Measurements from ENCODE around the gene SLC10A7. TPM values are rescaled to one million over a fixed set of nuclear protein-coding genes. Genes with fewer than 3 reads are reported as not detected.

The SLC10A7 gene
- total and polyA plus RNA-seq, 2 of the 4 experiments (the other 2 are of a cell fraction): 5.2 to 8.4 TPM

DNA sequence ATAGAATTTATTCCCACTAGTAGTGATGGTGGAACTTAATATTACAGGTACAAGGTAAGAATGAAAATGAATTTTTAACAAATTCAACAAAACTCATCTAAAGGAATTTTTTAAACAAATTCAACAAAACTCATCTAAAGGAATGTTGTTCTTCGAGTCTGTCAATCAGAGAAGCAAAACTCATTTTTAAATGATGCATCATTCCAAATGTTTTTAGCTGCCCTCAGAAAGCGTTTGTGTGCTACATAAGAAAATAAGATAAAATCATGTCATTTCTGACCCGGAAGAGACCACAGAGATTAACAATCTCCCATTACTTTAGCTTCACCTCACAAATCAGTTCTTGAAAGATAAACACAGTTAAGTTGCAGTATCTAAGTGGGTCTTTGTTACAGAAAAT, 178.0 kb downstream of the SLC10A7 start:
- H2BK120ac ChIP-seq (ENCODE audit: low read depth, low read length): no peak overlapping the region
- DNase-seq: no peak
- ChIA-PET POLR2A (ENCODE audit: unreplicated experiment) (no interaction called here), CTCF (no interaction called here)
- no peaks in the 10 kb centered on the region for H3K9me3 ChIP-seq (ENCODE audit: control insufficient read depth, insufficient read depth, low read length)
- no peak overlapping the region for H3K23ac ChIP-seq (ENCODE audit: low read depth, low read length)
- H3K4me2 ChIP-seq (ENCODE audit: low read depth, low read length): no peak overlapping the region
- intact Hi-C loops (cut with micrococcal nuclease) (loop anchor here (1.0 to 5.0 kb wide), 4 partner anchors 178 to 753 kb away; partner anchors contain the start of gene SLC10A7), in situ Hi-C loops (cut with MboI; ENCODE audit: low sequenced_read_pairs) (loop anchor here (25.0 kb wide), 1 partner anchor 1244 kb away; no protein-coding TSS in a partner anchor), dilution Hi-C loops (cut with HindIII; ENCODE audit: low sequenced_read_pairs, unreplicated experiment) (no loop called here)
- no peak overlapping the region for H2AK9ac ChIP-seq (replicated peaks; ENCODE audit: low read depth, low read length, poor library complexity)
- H3K9ac ChIP-seq (ENCODE audit: low read depth, low read length): no peak overlapping the region
- no peak overlapping the region for H3K27ac ChIP-seq (ENCODE audit: insufficient read depth, low read length)
- H3K4me3 ChIP-seq (ENCODE audit: insufficient read depth, low read depth, low read length): no peak overlapping the region
- no peak overlapping the region for H4K91ac ChIP-seq (ENCODE audit: insufficient read depth, low read depth, low read length)
- no TSS peak for BruUV-seq (replicated peaks)
- no peaks in the 10 kb centered on the region for H4K20me1 ChIP-seq (ENCODE audit: insufficient read depth, low read length)
- H3K79me1 ChIP-seq (ENCODE audit: low read depth in 1 of 2, low read length in 2 of 2): 0 out of 4 replicates have a peak, but pooled peaks cover 0 to 2% of the 10 kb centered on the region in 2 experiments
- no peak overlapping the region for H2BK20ac ChIP-seq (ENCODE audit: low read depth, low read length)
- no peak overlapping the region for H2AFZ ChIP-seq (replicated peaks; ENCODE audit: low read length, poor library complexity)
- H4K5ac ChIP-seq (ENCODE audit: low read depth, low read length): no peak overlapping the region
- no peak overlapping the region for H3K14ac ChIP-seq (replicated peaks; ENCODE audit: low read depth, low read length)
- H2BK5ac ChIP-seq (ENCODE audit: low read depth, low read length, poor library complexity, severe bottlenecking): no peak overlapping the region
- H3K4me1 ChIP-seq (ENCODE audit: control insufficient read depth, insufficient read depth, low read length): no peaks in the 10 kb centered on the region
- no peaks in the 10 kb centered on the region for H3K27me3 ChIP-seq (ENCODE audit: control insufficient read depth, insufficient read depth, low read length)
- H3K18ac ChIP-seq (ENCODE audit: low read depth, low read length): no peak overlapping the region
- H3K56ac ChIP-seq (ENCODE audit: extremely low read depth, insufficient read depth, low read length): no peak overlapping the region
- ATAC-seq (ENCODE audit: low read depth): no peak
- H2AK5ac ChIP-seq (ENCODE audit: low read depth, low read length): no peak overlapping the region
- H2BK15ac ChIP-seq (ENCODE audit: low read depth, low read length): no peak overlapping the region
- H4K8ac ChIP-seq (ENCODE audit: low read depth in 2 of 2, low read length in 2 of 2): no peak overlapping the region
- no CpG with 5 or more reads among the region's 3 CpGs for WGBS, 2 experiments (ENCODE audit: extremely low coverage in 2 of 2, insufficient read length in 1 of 2)
- 0 out of 2 replicates have a peak, but pooled peaks cover 3% of the 10 kb centered on the region for H3K9me1 ChIP-seq (ENCODE audit: insufficient read depth, low read length)
- H3K36me3 ChIP-seq (ENCODE audit: control insufficient read depth, insufficient read depth, low read length): no peaks in the 10 kb centered on the region
- TF ChIP-seq MAZ (IDR thresholded peaks at IDR 0.05; ENCODE audit: borderline replicate concordance, low read depth, low read length) (no peak), CTCF (conservative IDR thresholded peaks at IDR 0.05; ENCODE audit: low read depth, low read length) (no peak), RCOR1 (IDR thresholded peaks at IDR 0.05; ENCODE audit: insufficient replicate concordance, low read length) (no peak), SMC3 (IDR thresholded peaks at IDR 0.05; ENCODE audit: low read depth, low read length) (no peak), MAFK (IDR thresholded peaks at IDR 0.05; ENCODE audit: low read depth, low read length) (no peak), CHD1 (IDR thresholded peaks at IDR 0.05; ENCODE audit: low read depth, low read length) (no peak), FOS (IDR thresholded peaks at IDR 0.05; ENCODE audit: low read depth, low read length) (no peak), NFE2L2 (IDR thresholded peaks at IDR 0.05; ENCODE audit: low read depth, low read length) (no peak)
- TF ChIP-seq, protein P1, sequence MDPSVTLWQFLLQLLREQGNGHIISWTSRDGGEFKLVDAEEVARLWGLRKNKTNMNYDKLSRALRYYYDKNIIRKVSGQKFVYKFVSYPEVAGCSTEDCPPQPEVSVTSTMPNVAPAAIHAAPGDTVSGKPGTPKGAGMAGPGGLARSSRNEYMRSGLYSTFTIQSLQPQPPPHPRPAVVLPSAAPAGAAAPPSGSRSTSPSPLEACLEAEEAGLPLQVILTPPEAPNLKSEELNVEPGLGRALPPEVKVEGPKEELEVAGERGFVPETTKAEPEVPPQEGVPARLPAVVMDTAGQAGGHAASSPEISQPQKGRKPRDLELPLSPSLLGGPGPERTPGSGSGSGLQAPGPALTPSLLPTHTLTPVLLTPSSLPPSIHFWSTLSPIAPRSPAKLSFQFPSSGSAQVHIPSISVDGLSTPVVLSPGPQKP (IDR thresholded peaks at IDR 0.05; ENCODE audit: borderline replicate concordance, low read depth, low read length): no peak
- no peak overlapping the region for H3K4ac ChIP-seq (ENCODE audit: low read depth, low read length)
